SU-DHL-6 (cell line): Measurements from ENCODE around the gene THSD7A.

Experiments used
- H2AFZ ChIP-seq: fragments of 200-600 bp; sonication (generic); 2 replicates; pipeline ENCODE4 v1.6.1; 2014; ENCODE audit warnings: low read depth, mild to moderate bottlenecking, moderate library complexity, mixed read lengths, antibody characterized with exemption, low read length; ENCODE audit not compliant: severe bottlenecking
- H3F3A ChIP-seq: fragments of 200-600 bp; shearing (Covaris generic); 2 replicates; pipeline ENCODE4 v1.6.0; 2016; ENCODE audit warnings: antibody characterized with exemption, mild to moderate bottlenecking; ENCODE audit not compliant: insufficient read depth
- H3K27ac ChIP-seq: fragments of 200-600 bp; sonication (generic); 2 replicates; pipeline ENCODE4 v1.5.1; 2016; ENCODE audit warnings: low read depth, mild to moderate bottlenecking, low read length, moderate library complexity, mixed read lengths
- H3K27me3 ChIP-seq: fragments of 200-600 bp; sonication (generic), shearing (Covaris generic); 2 replicates; pipeline ENCODE4 v1.6.0; 2014; ENCODE audit warnings: mild to moderate bottlenecking, low read length
- H3K36me3 ChIP-seq: fragments of 200-600 bp; sonication (generic); 2 replicates; pipeline ENCODE4 v1.6.1; 2014; ENCODE audit warnings: mild to moderate bottlenecking, low read length, mixed read lengths
- H3K4me2 ChIP-seq: fragments of 300-600, 200-600 bp; shearing (Covaris generic), sonication (generic); 2 replicates; pipeline ENCODE4 v1.6.0; 2014; ENCODE audit warnings: low read length, low read depth, mild to moderate bottlenecking; ENCODE audit not compliant: poor library complexity, severe bottlenecking
- H3K4me3 ChIP-seq: fragments of 200-600 bp; sonication (generic); 2 replicates; pipeline ENCODE4 v1.5.1; 2014; ENCODE audit warnings: antibody characterized with exemption, low read length, mild to moderate bottlenecking, mixed read lengths; ENCODE audit not compliant: insufficient read depth, poor library complexity, severe bottlenecking
- H3K79me2 ChIP-seq: fragments of 200-600 bp; sonication (generic); 2 replicates; pipeline ENCODE4 v1.6.1; 2014; ENCODE audit warnings: mild to moderate bottlenecking, low read length, moderate library complexity; ENCODE audit not compliant: insufficient read depth
- H3K9ac ChIP-seq: fragments of 200-600 bp; sonication (generic); 2 replicates; pipeline ENCODE4 v1.7.0; 2014; ENCODE audit warnings: mild to moderate bottlenecking, low read length
- H3K9me2 ChIP-seq: fragments of 200-600 bp; sonication (generic); replicated peaks from 2 replicates; pipeline ENCODE4 v1.6.1; 2014; ENCODE audit warnings: low read length; ENCODE audit not compliant: insufficient read depth
- H3K9me3 ChIP-seq: fragments of 200-600 bp; sonication (generic); 2 replicates; pipeline ENCODE4 v1.6.1; 2014; ENCODE audit warnings: low read length, mixed read lengths; ENCODE audit not compliant: insufficient read depth
- H4K20me1 ChIP-seq: fragments of 200-600 bp; sonication (generic); 2 replicates; pipeline ENCODE4 v1.6.1; 2014; ENCODE audit warnings: low read depth, mild to moderate bottlenecking, antibody characterized with exemption, low read length, moderate library complexity, mixed read lengths
- CTCF ChIP-seq: fragments of 200-600 bp; sonication (generic); IDR thresholded peaks from one replicate; pipeline ENCODE4 v1.5.1; 2017; ENCODE audit warnings: antibody characterized with exemption, mild to moderate bottlenecking, low read length, moderate library complexity; ENCODE audit not compliant: insufficient read depth, poor library complexity, severe bottlenecking
- EZH2phosphoT487 ChIP-seq: fragments of 200-600 bp; sonication (generic), shearing (Covaris generic); conservative IDR thresholded peaks from 2 replicates; pipeline ENCODE4 v1.6.1; 2018; ENCODE audit warnings: mild to moderate bottlenecking, antibody characterized with exemption, low read length, moderate library complexity, mixed read lengths

Gene THSD7A

GRCh38 chr7:11810043-11810625 is 21.9 kb downstream of the THSD7A start:
- H3K27ac ChIP-seq, result no peak overlapping the region
- H3K9me2 ChIP-seq, result no peaks in the 10 kb centered on the region
- H3K36me3 ChIP-seq, result no peaks in the 10 kb centered on the region
- TF ChIP-seq CTCF, result no peak
- no peak for TF ChIP-seq EZH2phosphoT487
- H3K4me3 ChIP-seq, result no peak overlapping the region
- no peak overlapping the region for H3K9ac ChIP-seq
- no peaks in the 10 kb centered on the region for H3K27me3 ChIP-seq
- no peaks in the 10 kb centered on the region for H4K20me1 ChIP-seq
- H3K79me2 ChIP-seq, result no peaks in the 10 kb centered on the region
- H3K4me2 ChIP-seq, result no peak overlapping the region
- no peak overlapping the region for H2AFZ ChIP-seq
- H3K9me3 ChIP-seq, result no peaks in the 10 kb centered on the region
- H3F3A ChIP-seq, result no peaks in the 10 kb centered on the region

GRCh38 chr7:11807000-11807399 is 25.0 kb downstream of the THSD7A start:
- Histone ChIP-seq H4K20me1 (no peaks in the 10 kb centered on the region), H3K9me3 (no peaks in the 10 kb centered on the region), H3F3A (no peaks in the 10 kb centered on the region), H3K79me2 (no peaks in the 10 kb centered on the region), H3K27ac (no peak overlapping the region), H3K9me2 (no peaks in the 10 kb centered on the region), H3K4me3 (no peak overlapping the region), H3K4me2 (no peak overlapping the region), H3K36me3 (no peaks in the 10 kb centered on the region), H2AFZ (no peak overlapping the region), H3K9ac (no peak overlapping the region), H3K27me3 (no peaks in the 10 kb centered on the region)
- TF ChIP-seq CTCF (no peak), EZH2phosphoT487 (no peak)

- H3F3A ChIP-seq, result no peaks in the 10 kb centered on the region
- H3K9ac ChIP-seq, result no peak overlapping the region
- H3K36me3 ChIP-seq, result no peaks in the 10 kb centered on the region
- H3K4me3 ChIP-seq, result no peak overlapping the region
- no peaks in the 10 kb centered on the region for H3K27me3 ChIP-seq
- H3K9me2 ChIP-seq, result no peaks in the 10 kb centered on the region; the same call in 1 of the 2 replicates
- H3K79me2 ChIP-seq, result no peaks in the 10 kb centered on the region
- TF ChIP-seq CTCF (no peak), EZH2phosphoT487 (no peak)
- no peak overlapping the region for H2AFZ ChIP-seq
- no peak overlapping the region for H3K27ac ChIP-seq
- no peak overlapping the region for H3K4me2 ChIP-seq
- H4K20me1 ChIP-seq, result no peaks in the 10 kb centered on the region
- H3K9me3 ChIP-seq, result no peaks in the 10 kb centered on the region
Measured at GRCh38 chr7:11804621-11805020, 27.4 kb downstream of the THSD7A start.
